HG02623 (cell line): ENCODE results near the gene TCF7L1.
"Not testable (repeated sequence)": the region's sequence is repeated elsewhere in the genome, so short reads cannot be mapped to it uniquely, and the experiment has no call there.

Experiments
- ATAC-seq: cut with Tn5 transposase; IDR thresholded peaks from one replicate; pipeline ENCODE4 v1.9.1; 2021; ENCODE audit warnings: moderate library complexity; ENCODE audit not compliant: unreplicated experiment

The TCF7L1 gene

GRCh38 chr2:85312404-85312803 lies 179.2 kb downstream of the TCF7L1 start:
- no peak for ATAC-seq

- ATAC-seq = no peak
Measured at GRCh38 chr2:85314884-85315242, 181.7 kb downstream of the TCF7L1 start.

GRCh38 chr2:85315921-85316320 lies 182.7 kb downstream of the TCF7L1 start:
- ATAC-seq = not testable (repeated sequence)

- ATAC-seq = no peak
Measured at GRCh38 chr2:85318222-85319074, 185.3 kb downstream of the TCF7L1 start.

GRCh38 chr2:85319796-85320195 lies 186.6 kb downstream of the TCF7L1 start:
- no peak for ATAC-seq

- no peak for ATAC-seq
Measured at GRCh38 chr2:85323351-85323987, 190.3 kb downstream of the TCF7L1 start.

GRCh38 chr2:85323988-85324367 lies 190.8 kb downstream of the TCF7L1 start:
- not testable (repeated sequence) for ATAC-seq

GRCh38 chr2:85324639-85325465 lies 191.7 kb downstream of the TCF7L1 start:
- ATAC-seq = no peak

GRCh38 chr2:85325466-85325811 lies 192.2 kb downstream of the TCF7L1 start:
- ATAC-seq = no peak

- ATAC-seq = peak; percentile 36
Measured at GRCh38 chr2:85326406-85327159, 193.4 kb downstream of the TCF7L1 start.

GRCh38 chr2:85327160-85327821 lies 194.1 kb downstream of the TCF7L1 start:
- peak; percentile 25 for ATAC-seq

- peak; percentile 83 for ATAC-seq
Measured at GRCh38 chr2:85327822-85328617, 194.8 kb downstream of the TCF7L1 start, which contains the start of gene TGOLN2. Gene TGOLN2, minus strand, starts transcription at chr2:85327989. Its CDS starts 27 bp downstream, at chr2:85327962.

- no peak for ATAC-seq
Measured at GRCh38 chr2:85329181-85329651, 196.0 kb downstream of the TCF7L1 start.

GRCh38 chr2:85329701-85330100 lies 196.5 kb downstream of the TCF7L1 start:
- ATAC-seq = not testable (repeated sequence)

GRCh38 chr2:85330839-85331636 lies 197.8 kb downstream of the TCF7L1 start:
- ATAC-seq = no peak

GRCh38 chr2:85333877-85334276 lies 200.7 kb downstream of the TCF7L1 start:
- ATAC-seq = not testable (repeated sequence)

GRCh38 chr2:85334928-85335327 lies 201.7 kb downstream of the TCF7L1 start:
- no peak for ATAC-seq
